SJSA1 (cell line): Measurements from ENCODE around the gene SYNDIG1. TPM values are rescaled to one million over a fixed set of nuclear protein-coding genes. Genes with fewer than 3 reads are reported as not detected.
A peak's percentile ranks its signal among the peaks of the same experiment; 100 is the strongest.

Experiments used
- DNase-seq, 2 experiments: peaks; one replicate each; pipeline ENCODE4 v3.0.0-alpha.2; 2015 to 2020; ENCODE audit warnings: low spot score in 2 of 2, low read depth in 1 of 2
- H3K27ac ChIP-seq: fragments of 250-450 bp; sonication (Bioruptor Pico); 2 replicates; pipeline ENCODE4 v1.5.1; 2020; ENCODE audit warnings: mild to moderate bottlenecking, moderate library complexity
- H3K27me3 ChIP-seq: fragments of 250-450 bp; sonication (Bioruptor Pico); replicated peaks from 2 replicates; pipeline ENCODE4 v1.5.1; 2020; ENCODE audit warnings: mild to moderate bottlenecking, moderate library complexity
- H3K36me3 ChIP-seq: fragments of 250-450 bp; sonication (Bioruptor Pico); 2 replicates; pipeline ENCODE4 v1.5.1; 2020; ENCODE audit warnings: mild to moderate bottlenecking
- H3K4me1 ChIP-seq: fragments of 250-450 bp; sonication (Bioruptor Pico); replicated peaks from 2 replicates; pipeline ENCODE4 v1.6.1; 2021; ENCODE audit warnings: mild to moderate bottlenecking
- H3K4me3 ChIP-seq: fragments of 250-450 bp; sonication (Bioruptor Pico); 2 replicates; pipeline ENCODE4 v1.5.1; 2020; ENCODE audit warnings: mild to moderate bottlenecking
- H3K9me3 ChIP-seq: fragments of 250-450 bp; sonication (Bioruptor Pico); replicated peaks from 2 replicates; pipeline ENCODE4 v1.5.1; 2020; ENCODE audit warnings: mild to moderate bottlenecking
- total RNA-seq: library from RNA; depleted of rRNA; stranded (reverse); fragments of >200 nt; shearing (Covaris generic); gene quantifications from 2 replicates; pipeline ENCODE4 v1.2.3, GENCODE V29; 2014

SYNDIG1 gene
- total RNA-seq, 1 experiment from 2014 or later: not detected

- Histone ChIP-seq H3K4me1 (peaks cover 12% of the 10 kb centered on the region), H3K36me3 (no peaks in the 10 kb centered on the region), H3K9me3 (no peaks in the 10 kb centered on the region), H3K27me3 (no peaks in the 10 kb centered on the region), H3K27ac (no peak overlapping the region), H3K4me3 (no peak overlapping the region)
- peak in 1 of 2 experiments; percentile 13 for DNase-seq
Observed at GRCh38 chr20:24643731-24644626, 174.6 kb downstream of the SYNDIG1 start.

GRCh38 chr20:24646321-24646720 is 176.9 kb downstream of the SYNDIG1 start:
- H3K27me3 ChIP-seq: no peaks in the 10 kb centered on the region
- no peak overlapping the region for H3K4me3 ChIP-seq
- H3K9me3 ChIP-seq: no peaks in the 10 kb centered on the region
- peak in 1 of 2 experiments; percentile 16 for DNase-seq
- peaks cover 13% of the 10 kb centered on the region for H3K4me1 ChIP-seq
- H3K36me3 ChIP-seq: no peaks in the 10 kb centered on the region
- no peak overlapping the region for H3K27ac ChIP-seq

- Histone ChIP-seq H3K27ac (no peak overlapping the region), H3K4me1 (peaks cover 27% of the 10 kb centered on the region), H3K9me3 (no peaks in the 10 kb centered on the region), H3K27me3 (no peaks in the 10 kb centered on the region), H3K4me3 (no peak overlapping the region), H3K36me3 (no peaks in the 10 kb centered on the region)
- no peak for DNase-seq
Observed at GRCh38 chr20:24647713-24648112, 178.3 kb downstream of the SYNDIG1 start.

- no peaks in the 10 kb centered on the region for H3K36me3 ChIP-seq
- H3K4me3 ChIP-seq: no peak overlapping the region
- no peaks in the 10 kb centered on the region for H3K27me3 ChIP-seq
- no peak overlapping the region for H3K27ac ChIP-seq
- peaks cover 35% of the 10 kb centered on the region for H3K4me1 ChIP-seq
- DNase-seq: no peak
- H3K9me3 ChIP-seq: no peaks in the 10 kb centered on the region
Observed at GRCh38 chr20:24648481-24648880, 179.1 kb downstream of the SYNDIG1 start.

DNA sequence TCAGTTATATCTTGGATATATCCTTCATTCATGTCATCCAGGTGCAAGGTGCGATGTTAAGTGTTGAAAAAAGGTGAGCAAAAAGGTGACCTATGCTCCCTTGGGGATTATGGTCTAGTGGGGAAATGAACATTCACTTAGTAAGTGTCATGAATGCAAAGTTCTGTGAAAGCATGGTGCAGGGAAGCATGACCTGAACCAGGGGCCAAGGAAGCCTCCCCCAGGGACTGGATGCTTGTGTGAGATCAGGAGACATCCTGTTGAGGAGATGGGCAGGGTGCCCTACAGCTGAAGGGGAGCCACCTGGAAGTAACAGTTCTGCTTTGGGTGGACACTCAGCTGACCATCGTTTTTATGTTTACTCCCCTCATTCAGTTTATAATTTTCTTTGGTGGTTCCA is 179.5 kb downstream of the SYNDIG1 start:
- Histone ChIP-seq H3K36me3 (no peaks in the 10 kb centered on the region), H3K27ac (no peak overlapping the region), H3K4me3 (no peak overlapping the region), H3K27me3 (no peaks in the 10 kb centered on the region), H3K4me1 (peaks cover 39% of the 10 kb centered on the region), H3K9me3 (no peaks in the 10 kb centered on the region)
- DNase-seq: no peak

GRCh38 chr20:24649787-24650490 is 180.5 kb downstream of the SYNDIG1 start:
- peaks cover 43% of the 10 kb centered on the region for H3K4me1 ChIP-seq
- no peak overlapping the region for H3K4me3 ChIP-seq
- H3K27me3 ChIP-seq: no peaks in the 10 kb centered on the region
- no peaks in the 10 kb centered on the region for H3K36me3 ChIP-seq
- no peak overlapping the region for H3K27ac ChIP-seq
- DNase-seq: peak in 1 of 2 experiments; percentile 6
- no peaks in the 10 kb centered on the region for H3K9me3 ChIP-seq

GRCh38 chr20:24651171-24651975 is 181.9 kb downstream of the SYNDIG1 start:
- Histone ChIP-seq H3K27me3 (no peaks in the 10 kb centered on the region), H3K9me3 (no peaks in the 10 kb centered on the region), H3K4me1 (peaks cover 43% of the 10 kb centered on the region), H3K27ac (peak overlapping the region; percentile 57), H3K4me3 (no peak overlapping the region), H3K36me3 (no peaks in the 10 kb centered on the region)
- peak; percentile 70 to 94 for DNase-seq

DNA sequence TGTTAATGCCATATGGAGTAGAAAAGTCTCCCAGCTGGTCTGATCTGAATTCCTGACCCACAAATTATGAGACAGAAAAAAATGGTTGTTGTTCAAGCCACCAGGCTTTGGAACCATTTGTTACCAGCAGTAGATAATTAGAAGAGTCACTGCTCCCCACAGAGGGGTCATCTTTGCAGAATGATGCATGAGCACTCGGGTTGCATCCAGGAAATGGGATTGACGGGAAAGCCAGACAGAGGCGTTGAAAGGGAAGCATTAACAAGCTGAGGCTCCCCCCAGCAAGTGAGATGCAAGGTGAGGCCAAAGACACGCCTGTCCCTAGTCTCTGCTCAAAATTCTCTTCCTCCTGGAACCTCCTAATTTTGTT is 182.5 kb downstream of the SYNDIG1 start:
- peaks cover 43% of the 10 kb centered on the region for H3K4me1 ChIP-seq
- no peak for DNase-seq
- no peaks in the 10 kb centered on the region for H3K27me3 ChIP-seq
- no peaks in the 10 kb centered on the region for H3K9me3 ChIP-seq
- H3K27ac ChIP-seq: peak overlapping the region; percentile 57
- H3K4me3 ChIP-seq: no peak overlapping the region
- H3K36me3 ChIP-seq: no peaks in the 10 kb centered on the region

DNA sequence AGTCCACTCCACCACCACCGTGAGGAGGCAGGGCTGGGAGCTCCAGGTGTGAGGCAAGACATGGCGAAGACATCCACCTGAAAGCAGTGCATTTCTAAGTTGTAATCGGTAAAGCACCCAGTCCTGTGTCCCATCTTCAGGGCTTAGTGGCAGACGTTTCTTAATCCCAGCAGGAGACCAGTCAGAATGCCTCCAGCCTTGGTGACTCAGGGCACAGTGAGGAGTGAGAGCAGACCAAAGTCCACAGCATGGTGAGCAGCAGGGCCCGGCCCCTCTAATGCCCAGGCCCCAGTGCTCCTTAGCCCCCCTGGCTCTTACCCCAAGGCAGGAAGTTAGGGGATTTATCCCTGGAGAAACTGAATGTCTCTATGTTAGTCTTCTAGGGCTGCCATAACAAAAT is 183.9 kb downstream of the SYNDIG1 start:
- H3K27me3 ChIP-seq: no peaks in the 10 kb centered on the region
- DNase-seq: peak; percentile 46 to 61
- peaks cover 43% of the 10 kb centered on the region for H3K4me1 ChIP-seq
- no peaks in the 10 kb centered on the region for H3K36me3 ChIP-seq
- H3K9me3 ChIP-seq: no peaks in the 10 kb centered on the region
- no peak overlapping the region for H3K4me3 ChIP-seq
- H3K27ac ChIP-seq: peak overlapping the region; percentile 19; the same call in 1 of the 2 replicates

DNA sequence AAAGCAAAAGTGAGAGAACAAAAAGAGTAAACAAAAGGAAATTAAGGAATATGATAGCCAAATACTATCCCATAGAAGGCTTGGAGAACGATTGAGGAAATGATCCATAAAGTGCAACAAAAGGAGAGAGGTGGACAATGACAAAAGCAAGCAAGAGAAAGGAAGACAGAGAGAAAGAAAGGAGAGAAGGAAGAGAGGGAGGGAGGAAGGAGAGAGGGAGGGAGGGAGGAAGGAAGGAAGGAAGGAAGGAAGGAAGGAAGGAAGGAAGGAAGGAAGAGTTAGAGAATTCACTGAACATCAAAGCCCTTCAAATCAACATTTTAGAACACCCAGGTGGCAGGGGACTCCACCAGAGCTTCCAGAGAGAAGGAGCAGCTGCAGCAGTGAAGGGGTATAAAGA is 185.0 kb downstream of the SYNDIG1 start:
- DNase-seq: no peak
- Histone ChIP-seq H3K27ac (no peak overlapping the region), H3K9me3 (no peaks in the 10 kb centered on the region), H3K36me3 (no peaks in the 10 kb centered on the region), H3K4me3 (no peak overlapping the region), H3K4me1 (peaks cover 43% of the 10 kb centered on the region), H3K27me3 (no peaks in the 10 kb centered on the region)

DNA sequence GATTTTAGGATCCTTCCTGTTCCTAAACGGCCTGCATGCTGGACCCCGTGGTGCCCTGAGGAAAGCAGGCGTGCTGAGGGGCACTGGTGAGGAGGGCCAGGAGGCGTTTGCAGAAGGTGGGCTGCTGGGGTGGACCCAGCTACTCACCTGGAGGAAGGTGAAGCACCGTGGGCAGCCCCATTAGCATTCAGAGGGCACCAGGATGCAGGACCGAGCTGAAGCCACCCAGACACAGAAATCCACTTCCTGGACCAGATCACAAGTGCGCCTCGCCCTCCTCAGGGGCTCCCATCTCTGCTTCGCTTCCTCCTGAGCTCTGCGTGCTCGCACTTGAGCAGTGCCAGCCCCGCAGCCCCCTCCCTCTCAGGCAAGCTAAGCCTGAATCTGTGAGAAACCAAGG is 187.0 kb downstream of the SYNDIG1 start:
- H3K4me3 ChIP-seq: no peak overlapping the region
- no peaks in the 10 kb centered on the region for H3K36me3 ChIP-seq
- H3K4me1 ChIP-seq: peaks cover 35% of the 10 kb centered on the region
- no peak for DNase-seq
- H3K27me3 ChIP-seq: no peaks in the 10 kb centered on the region
- no peaks in the 10 kb centered on the region for H3K9me3 ChIP-seq
- no peak overlapping the region for H3K27ac ChIP-seq

DNA sequence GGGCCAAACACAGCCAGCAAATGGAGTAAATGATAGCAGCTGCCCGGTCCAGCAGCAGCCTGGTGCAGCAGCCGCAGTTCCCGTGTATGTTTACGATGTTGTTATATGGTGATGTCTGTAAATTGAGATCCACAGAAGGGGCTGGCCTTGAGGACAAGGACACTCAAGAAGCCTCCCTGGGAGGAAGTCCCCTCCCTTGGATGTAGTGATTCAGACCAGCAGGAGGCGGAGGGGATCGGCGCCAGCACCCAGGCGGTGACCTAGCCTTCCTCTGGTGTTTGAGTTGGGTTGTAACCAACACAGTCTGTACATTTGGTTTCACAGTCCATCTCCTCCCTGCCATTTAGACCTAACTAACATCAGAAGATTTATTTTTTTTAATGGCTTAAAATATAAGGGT is 187.8 kb downstream of the SYNDIG1 start:
- no peak overlapping the region for H3K4me3 ChIP-seq
- no peaks in the 10 kb centered on the region for H3K36me3 ChIP-seq
- no peak overlapping the region for H3K27ac ChIP-seq
- no peaks in the 10 kb centered on the region for H3K27me3 ChIP-seq
- H3K4me1 ChIP-seq: peaks cover 27% of the 10 kb centered on the region
- DNase-seq: no peak
- H3K9me3 ChIP-seq: no peaks in the 10 kb centered on the region

DNA sequence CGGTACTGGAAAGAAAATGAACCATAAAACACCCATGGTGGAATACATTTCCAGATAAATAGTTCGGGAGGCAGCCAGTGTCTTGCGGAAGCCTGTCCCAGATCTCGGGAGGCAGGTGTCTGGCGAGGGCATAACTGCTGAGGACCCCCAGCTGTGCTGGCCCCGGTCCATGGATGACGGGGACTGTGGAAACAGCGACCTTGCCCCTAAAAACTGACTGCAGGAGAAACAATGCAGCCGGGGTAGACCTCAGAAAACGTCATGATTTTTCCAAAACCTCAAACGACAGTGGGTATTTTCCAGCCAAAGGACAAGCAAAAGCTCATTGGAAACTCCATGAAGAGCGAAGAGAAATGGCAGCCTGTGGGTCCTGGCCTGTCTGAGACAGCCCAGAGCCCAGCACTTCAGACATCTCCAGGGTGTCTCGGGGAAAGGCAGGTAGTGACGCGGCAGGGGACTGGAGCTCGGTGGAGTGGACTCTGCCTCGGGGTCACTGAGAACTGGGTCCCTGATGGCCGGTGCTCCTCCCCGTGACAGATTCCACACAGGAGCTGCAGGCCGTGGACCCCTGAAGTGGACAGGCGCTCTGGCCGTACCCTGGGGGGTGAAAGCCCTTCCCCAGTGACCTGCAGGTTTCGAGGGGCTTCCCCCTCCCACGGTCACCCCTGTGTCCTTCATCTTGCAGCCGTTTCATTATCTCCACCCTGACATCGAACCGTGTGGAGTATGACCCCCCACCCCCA is 188.6 kb downstream of the SYNDIG1 start:
- no peaks in the 10 kb centered on the region for H3K9me3 ChIP-seq
- no peak overlapping the region for H3K27ac ChIP-seq
- no peaks in the 10 kb centered on the region for H3K36me3 ChIP-seq

More for the DNA sequence above, 188.6 kb downstream of the SYNDIG1 start:
- DNase-seq: no peak
- no peak overlapping the region for H3K4me3 ChIP-seq
- H3K27me3 ChIP-seq: no peaks in the 10 kb centered on the region
- peaks cover 19% of the 10 kb centered on the region for H3K4me1 ChIP-seq
